ENCODE results near the gene FAM89A. TPM values are rescaled to one million over a fixed set of nuclear protein-coding genes. Genes with fewer than 3 reads are reported as not detected.

Gene FAM89A
- total and polyA plus RNA-seq, 2 of the 8 experiments (the other 6 are each of a cell fraction or from before 2014, with no cell fraction given), result 2.1 to 2.2 TPM

DNA sequence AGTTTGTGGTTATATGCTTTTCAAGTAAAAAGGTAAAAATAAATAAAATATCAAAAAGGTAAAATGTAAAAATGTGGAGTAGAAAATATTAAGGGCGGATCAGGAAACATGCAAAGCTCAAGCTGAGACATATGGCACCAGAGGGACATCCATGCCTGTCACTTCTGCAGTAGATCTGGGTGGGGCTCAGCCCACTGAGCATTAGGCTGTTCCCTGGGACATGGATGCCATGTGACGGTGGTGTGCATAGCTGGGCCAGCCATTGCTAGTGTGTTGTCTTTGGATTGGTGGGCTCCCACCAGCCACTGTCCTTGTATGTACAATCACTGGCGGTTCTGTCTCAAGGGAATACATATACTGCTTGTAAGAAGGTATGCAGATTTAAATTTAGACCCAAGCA is 64.4 kb downstream of the FAM89A start:
- Histone ChIP-seq H2BK120ac (replicated peaks; ENCODE audit: low read depth, low read length) (no peak overlapping the region), H3K4me1 (replicated peaks in 1 of 4; ENCODE audit: control insufficient read depth in 3 of 4, insufficient read depth in 4 of 4, low read length in 3 of 4) (peaks cover 0 to 5% (median 2%) of the 10 kb centered on the region in 4 experiments; a peak in 3 of 7 replicates), H2BK20ac (ENCODE audit: low read length) (no peak overlapping the region), H2AFZ (ENCODE audit: low read length) (no peak overlapping the region), H3K23me2 (ENCODE audit: low read depth, low read length) (peaks cover 6% of the 10 kb centered on the region), H2AK5ac (ENCODE audit: low read depth, low read length) (no peak overlapping the region), H3K79me1 (ENCODE audit: low read depth, low read length) (no peaks in the 10 kb centered on the region), H2BK12ac (ENCODE audit: low read depth, low read length) (no peak overlapping the region), H4K5ac (ENCODE audit: insufficient read length, low read depth, low read length) (no peak overlapping the region), H3K56ac (replicated peaks; ENCODE audit: insufficient read length, low read depth, low read length) (no peak overlapping the region), H4K20me1 (replicated peaks in 1 of 2; ENCODE audit: control insufficient read depth in 1 of 2, insufficient read depth in 2 of 2, low read length in 2 of 2) (peaks cover 3 to 14% of the 10 kb centered on the region in 2 experiments), H2BK5ac (ENCODE audit: low read depth, low read length) (no peak overlapping the region), H3K23ac (ENCODE audit: insufficient read length) (no peak overlapping the region), H2BK15ac (ENCODE audit: low read length) (no peak overlapping the region), H3K27me3 (replicated peaks in 1 of 4; ENCODE audit: control insufficient read depth in 3 of 4, extremely low read depth in 1 of 4, insufficient read depth in 3 of 4, low read length in 3 of 4) (peaks cover 0 to 11% (median 0%) of the 10 kb centered on the region in 4 experiments; a peak in 5 of 7 replicates), H3K9ac (replicated peaks in 1 of 4; ENCODE audit: extremely low read depth in 1 of 4, low read depth in 3 of 4, low read length in 3 of 4) (no peak overlapping the region), H4K8ac (ENCODE audit: extremely low read depth, insufficient read depth, low read length) (no peak overlapping the region), H3K4me2 (ENCODE audit: insufficient read depth in 1 of 2, low read depth in 2 of 2, low read length in 2 of 2) (no peak overlapping the region), H3K79me2 (ENCODE audit: control insufficient read depth in 1 of 2, insufficient read depth in 2 of 2, low read length in 2 of 2) (no peaks in the 10 kb centered on the region; a peak in 1 of 4 replicates), H3K14ac (ENCODE audit: insufficient read length) (no peak overlapping the region), H3K27ac (ENCODE audit: low read depth, low read length) (no peak overlapping the region), H3K18ac (ENCODE audit: extremely low read depth, low read length) (no peak overlapping the region), H3K9me3 (ENCODE audit: insufficient read depth in 2 of 2, low read depth in 1 of 2, low read length in 1 of 2) (no peaks in the 10 kb centered on the region), H3K4me3 (ENCODE audit: extremely low read depth in 1 of 4, insufficient read depth in 2 of 4, low read depth in 3 of 4, low read length in 4 of 4) (no peak overlapping the region), H3K4ac (replicated peaks; ENCODE audit: insufficient read length, low read depth, low read length) (no peak overlapping the region), H4K91ac (replicated peaks; ENCODE audit: insufficient read length, low read length) (no peak overlapping the region), H3K36me3 (ENCODE audit: control insufficient read depth in 2 of 4, insufficient read depth in 4 of 4, low read length in 3 of 4) (no peaks in the 10 kb centered on the region; a peak in 1 of 8 replicates)
- ChIA-PET CTCF (ENCODE audit: partially characterized antibody) (interaction anchor here (1.3 kb wide), 1 partner anchor 40 kb away, joined by 3 read pairs; no protein-coding TSS in a partner anchor), POLR2A (ENCODE audit: partially characterized antibody) (no interaction called here)
- WGBS, 2 experiments (ENCODE audit: extremely low coverage in 1 of 2, insufficient coverage in 1 of 2, insufficient read length in 1 of 2, insufficient replicate concordance in 2 of 2, low coverage in 1 of 2, low lambda C conversion rate in 2 of 2, missing lambda C conversion rate in 1 of 2), result 75% methylated on average over 3 of the region's 3 CpGs; no CpG with 5 or more reads in 1 of the 2 experiments
- no peak for DNase-seq (ENCODE audit: low read depth in 1 of 2, low spot score in 2 of 2)
- no peak for FAIRE-seq
- TF ChIP-seq POLR2AphosphoS5 (IDR thresholded peaks at IDR 0.05; ENCODE audit: low read depth, low read length) (no peak), SIX5 (IDR thresholded peaks at IDR 0.05; ENCODE audit: low read depth, low read length) (no peak), CREB1 (IDR thresholded peaks at IDR 0.05) (no peak), SP4 (IDR thresholded peaks at IDR 0.05; ENCODE audit: low read length) (no peak), CHD1 (IDR thresholded peaks at IDR 0.05; ENCODE audit: low read depth, low read length) (no peak), TEAD4 (IDR thresholded peaks at IDR 0.05; ENCODE audit: low read depth, low read length) (no peak), GTF2F1 (IDR thresholded peaks at IDR 0.05; ENCODE audit: borderline replicate concordance, low read depth, low read length) (no peak), KDM1A (IDR thresholded peaks at IDR 0.05; ENCODE audit: borderline replicate concordance, low read length) (no peak), SUZ12 (IDR thresholded peaks at IDR 0.05; ENCODE audit: low read length) (no peak), RNF2 (IDR thresholded peaks at IDR 0.05; ENCODE audit: borderline replicate concordance, low read depth, low read length, missing control alignments, poor library complexity, severe bottlenecking) (no peak), CBX5 (IDR thresholded peaks at IDR 0.05; ENCODE audit: low read depth, low read length) (no peak), BRCA1 (IDR thresholded peaks at IDR 0.05; ENCODE audit: low read depth, low read length) (no peak), NRF1 (IDR thresholded peaks at IDR 0.05; ENCODE audit: low read depth, low read length) (no peak)
- TF ChIP-seq, protein P1, sequence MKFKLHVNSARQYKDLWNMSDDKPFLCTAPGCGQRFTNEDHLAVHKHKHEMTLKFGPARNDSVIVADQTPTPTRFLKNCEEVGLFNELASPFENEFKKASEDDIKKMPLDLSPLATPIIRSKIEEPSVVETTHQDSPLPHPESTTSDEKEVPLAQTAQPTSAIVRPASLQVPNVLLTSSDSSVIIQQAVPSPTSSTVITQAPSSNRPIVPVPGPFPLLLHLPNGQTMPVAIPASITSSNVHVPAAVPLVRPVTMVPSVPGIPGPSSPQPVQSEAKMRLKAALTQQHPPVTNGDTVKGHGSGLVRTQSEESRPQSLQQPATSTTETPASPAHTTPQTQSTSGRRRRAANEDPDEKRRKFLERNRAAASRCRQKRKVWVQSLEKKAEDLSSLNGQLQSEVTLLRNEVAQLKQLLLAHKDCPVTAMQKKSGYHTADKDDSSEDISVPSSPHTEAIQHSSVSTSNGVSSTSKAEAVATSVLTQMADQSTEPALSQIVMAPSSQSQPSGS (IDR thresholded peaks at IDR 0.05; ENCODE audit: low read length), result no peak
